Panc1 (cell line): Measurements from ENCODE around the gene PTPMT1. TPM values are rescaled to one million over a fixed set of nuclear protein-coding genes. Genes with fewer than 3 reads are reported as not detected.
A peak's percentile ranks its signal among the peaks of the same experiment; 100 is the strongest.

Experiments
- ATAC-seq: fragments of 200-7000 bp; cut with Tn5 transposase; 2 replicates; pipeline ENCODE4 v1.9.1; 2020; ENCODE audit warnings: mild to moderate bottlenecking, moderate library complexity
- BruUV-seq: library from RNA; stranded (reverse); fragments of 400-500 nt; replicated peaks from 2 replicates; lab custom pipeline; 2021; lab: Mats Ljungman, UMichigan
- CTCF ChIA-PET: fragments of 300-600 bp; sonication (Branson Sonifier 250); formaldehyde crosslinking; loops from one replicate; lab custom pipeline; 2022; ENCODE audit warnings: antibody characterized with exemption; lab: Charles Lee
- POLR2A ChIA-PET: fragments of 300-600 bp; sonication (Branson Sonifier 250); formaldehyde crosslinking; loops from one replicate; lab custom pipeline; 2022; ENCODE audit warnings: antibody characterized with exemption; lab: Charles Lee
- DNase-seq: peaks from one replicate; pipeline ENCODE4 v3.0.0-alpha.2; 2010; ENCODE audit warnings: low read depth, low spot score
- H3K27ac ChIP-seq: 2 replicates; pipeline ENCODE4 v1.5.1; 2011; ENCODE audit warnings: mild to moderate bottlenecking, low read length, inconsistent platforms
- H3K27me3 ChIP-seq: fragments of 200-500 bp; sonication (Bioruptor generic); 2 replicates; pipeline ENCODE4 v1.6.0; 2014; ENCODE audit warnings: low read length, inconsistent platforms; ENCODE audit not compliant: control insufficient read depth, insufficient read depth
- H3K36me3 ChIP-seq: fragments of 200-500 bp; sonication (Bioruptor generic); 2 replicates; pipeline ENCODE4 v1.5.1; 2014; ENCODE audit warnings: inconsistent platforms, mild to moderate bottlenecking, low read length, moderate library complexity; ENCODE audit not compliant: control insufficient read depth, insufficient read depth
- H3K4me1 ChIP-seq: 2 replicates; pipeline ENCODE4 v1.5.1; 2011; ENCODE audit warnings: inconsistent platforms, mild to moderate bottlenecking, low read length, moderate library complexity; ENCODE audit not compliant: control insufficient read depth, insufficient read depth
- H3K4me3 ChIP-seq, 2 experiments: 2 replicates each; pipeline ENCODE4 v1.5.1; 2011 to 2012; ENCODE audit warnings: low read depth in 2 of 2, low read length in 2 of 2, mild to moderate bottlenecking in 2 of 2, inconsistent platforms in 1 of 2, moderate library complexity in 1 of 2
- H3K9me3 ChIP-seq: fragments of 200-500 bp; sonication (Bioruptor generic); 2 replicates; pipeline ENCODE4 v1.5.1; 2014; ENCODE audit warnings: low read depth, mild to moderate bottlenecking, inconsistent platforms, low read length, moderate library complexity; ENCODE audit not compliant: control insufficient read depth, insufficient read depth
- CTCF ChIP-seq: fragments of 450-650 bp; IDR thresholded peaks from 2 replicates; pipeline ENCODE4 v1.5.1; 2017; ENCODE audit warnings: mild to moderate bottlenecking
- POLR2AphosphoS5 ChIP-seq: IDR thresholded peaks from 2 replicates; pipeline ENCODE4 v1.6.1; 2012; ENCODE audit warnings: mild to moderate bottlenecking, low read depth, low read length, moderate library complexity
- SIN3A ChIP-seq: IDR thresholded peaks from 2 replicates; pipeline ENCODE4 v1.6.1; 2012; ENCODE audit warnings: low read depth, mild to moderate bottlenecking, low read length, moderate library complexity, borderline replicate concordance; ENCODE audit not compliant: insufficient read depth
- TCF7L2 ChIP-seq: IDR thresholded peaks from 2 replicates; pipeline ENCODE4 v1.6.1; 2011; ENCODE audit warnings: mild to moderate bottlenecking, low read depth, low read length, inconsistent platforms
- in situ Hi-C: cut with HindIII; loops from 2 replicates; pipeline ENCODE4 v1.10.0; 2016; ENCODE audit warnings: low sequenced_read_pairs, low pct_unique_long_range_greater_than_20kb
- intact Hi-C: fragments of 100-400 bp; cut with micrococcal nuclease; formaldehyde crosslinking; loops from one replicate; pipeline ENCODE4 v1.10.0; 2022; ENCODE audit not compliant: unreplicated experiment
- total RNA-seq: library from RNA; stranded (reverse); gene quantifications from one replicate; pipeline ENCODE4 v1.2.1, GENCODE V29; 2021; ENCODE audit not compliant: unreplicated experiment
- TF ChIP-seq, protein P1 (sequence below), 2 experiments: IDR thresholded peaks; 2 replicates each; pipeline ENCODE4 v1.6.1; 2011 to 2012; ENCODE audit warnings: low read depth in 2 of 2, control low read depth in 1 of 2, low read length in 1 of 2, mild to moderate bottlenecking in 1 of 2, moderate library complexity in 1 of 2; ENCODE audit not compliant: insufficient read depth in 1 of 2

The PTPMT1 gene
- total RNA-seq, 1 experiment from 2014 or later: 81.0 TPM

GRCh38 chr11:47587039-47587716, 21.8 kb downstream of the PTPMT1 start:
- Histone ChIP-seq H3K36me3 (no peaks in the 10 kb centered on the region; the same call in 1 of the 2 replicates), H3K9me3 (no peaks in the 10 kb centered on the region), H3K4me1 (peaks cover 4% of the 10 kb centered on the region), H3K27me3 (no peaks in the 10 kb centered on the region), H3K27ac (no peak overlapping the region), H3K4me3 (no peak overlapping the region)
- POLR2A ChIA-PET: no interaction called here
- ATAC-seq (peak; percentile 37; the same call in 1 of the 2 replicates), DNase-seq (no peak)
- intact Hi-C loops (no loop called here), in situ Hi-C loops (no loop called here)
- no TSS peak for BruUV-seq
- TF ChIP-seq TCF7L2 (no peak), POLR2AphosphoS5 (no peak), CTCF (no peak), SIN3A (no peak)
- TF ChIP-seq, protein P1, sequence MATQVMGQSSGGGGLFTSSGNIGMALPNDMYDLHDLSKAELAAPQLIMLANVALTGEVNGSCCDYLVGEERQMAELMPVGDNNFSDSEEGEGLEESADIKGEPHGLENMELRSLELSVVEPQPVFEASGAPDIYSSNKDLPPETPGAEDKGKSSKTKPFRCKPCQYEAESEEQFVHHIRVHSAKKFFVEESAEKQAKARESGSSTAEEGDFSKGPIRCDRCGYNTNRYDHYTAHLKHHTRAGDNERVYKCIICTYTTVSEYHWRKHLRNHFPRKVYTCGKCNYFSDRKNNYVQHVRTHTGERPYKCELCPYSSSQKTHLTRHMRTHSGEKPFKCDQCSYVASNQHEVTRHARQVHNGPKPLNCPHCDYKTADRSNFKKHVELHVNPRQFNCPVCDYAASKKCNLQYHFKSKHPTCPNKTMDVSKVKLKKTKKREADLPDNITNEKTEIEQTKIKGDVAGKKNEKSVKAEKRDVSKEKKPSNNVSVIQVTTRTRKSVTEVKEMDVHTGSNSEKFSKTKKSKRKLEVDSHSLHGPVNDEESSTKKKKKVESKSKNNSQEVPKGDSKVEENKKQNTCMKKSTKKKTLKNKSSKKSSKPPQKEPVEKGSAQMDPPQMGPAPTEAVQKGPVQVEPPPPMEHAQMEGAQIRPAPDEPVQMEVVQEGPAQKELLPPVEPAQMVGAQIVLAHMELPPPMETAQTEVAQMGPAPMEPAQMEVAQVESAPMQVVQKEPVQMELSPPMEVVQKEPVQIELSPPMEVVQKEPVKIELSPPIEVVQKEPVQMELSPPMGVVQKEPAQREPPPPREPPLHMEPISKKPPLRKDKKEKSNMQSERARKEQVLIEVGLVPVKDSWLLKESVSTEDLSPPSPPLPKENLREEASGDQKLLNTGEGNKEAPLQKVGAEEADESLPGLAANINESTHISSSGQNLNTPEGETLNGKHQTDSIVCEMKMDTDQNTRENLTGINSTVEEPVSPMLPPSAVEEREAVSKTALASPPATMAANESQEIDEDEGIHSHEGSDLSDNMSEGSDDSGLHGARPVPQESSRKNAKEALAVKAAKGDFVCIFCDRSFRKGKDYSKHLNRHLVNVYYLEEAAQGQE (IDR thresholded peaks at IDR 0.05; ENCODE audit: insufficient read depth in 1 of 2, low read depth in 2 of 2, low read length in 1 of 2): no peak
- CTCF ChIA-PET: interaction anchor here (0.6 kb wide), 1 partner anchor 15 kb away, joined by 4 read pairs; no protein-coding TSS in a partner anchor

DNA sequence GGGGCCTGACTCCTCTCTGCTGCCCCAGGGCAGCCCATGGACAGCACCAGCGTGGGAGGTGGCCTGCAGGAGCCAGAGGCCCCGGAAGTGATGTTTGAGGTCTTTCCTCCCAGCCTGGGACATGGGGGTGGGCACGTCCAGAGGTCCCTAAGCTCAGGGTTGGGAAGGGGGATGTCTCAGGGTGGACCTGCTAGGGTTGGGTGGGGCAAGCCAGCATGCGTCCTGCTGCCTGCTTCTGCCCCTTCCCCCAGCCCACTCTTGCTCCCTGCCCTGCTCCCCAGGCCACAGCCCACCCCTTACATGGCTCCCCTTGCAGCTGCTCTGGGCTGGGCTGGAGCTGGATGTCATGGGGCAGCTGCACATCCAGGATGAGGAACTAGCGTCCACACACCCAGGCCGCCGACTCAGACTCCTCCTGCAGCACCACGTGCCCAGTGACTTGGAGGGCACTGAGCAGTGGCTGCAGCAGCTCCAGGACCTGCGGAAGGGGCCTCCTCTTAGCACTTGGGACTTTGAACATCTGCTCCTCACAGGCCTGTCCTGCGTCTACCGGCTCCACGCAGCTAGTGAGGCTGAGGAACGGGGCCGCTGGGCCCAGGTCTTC, 22.4 kb downstream of the PTPMT1 start:
- Histone ChIP-seq H3K27me3 (peaks cover 1% of the 10 kb centered on the region; the same call in 1 of the 2 replicates), H3K4me3 (no peak overlapping the region), H3K27ac (no peak overlapping the region), H3K9me3 (no peaks in the 10 kb centered on the region), H3K4me1 (peaks cover 4% of the 10 kb centered on the region), H3K36me3 (no peaks in the 10 kb centered on the region; the same call in 1 of the 2 replicates)
- CTCF ChIA-PET: interaction anchor here (0.6 kb wide), 1 partner anchor 14 kb away, joined by 4 read pairs; no protein-coding TSS in a partner anchor
- DNase-seq (no peak), ATAC-seq (peak; percentile 19; the same call in 1 of the 2 replicates)
- in situ Hi-C loops: no loop called here
- TF ChIP-seq POLR2AphosphoS5: no peak
- TF ChIP-seq SIN3A: no peak
- no peak for TF ChIP-seq TCF7L2
- TF ChIP-seq CTCF: no peak
- TF ChIP-seq, protein P1 (IDR thresholded peaks at IDR 0.05; ENCODE audit: insufficient read depth in 1 of 2, low read depth in 2 of 2, low read length in 1 of 2): no peak
- POLR2A ChIA-PET: no interaction called here
- BruUV-seq: no TSS peak
- intact Hi-C loops: no loop called here
